ENCODE measurements around the gene TNRC6C. TPM values are rescaled to one million over a fixed set of nuclear protein-coding genes. Genes with fewer than 3 reads are reported as not detected.

TNRC6C gene
- total and polyA plus RNA-seq, 9 of the 15 experiments (the other 6 are each of a cell fraction or from before 2014, with no cell fraction given), result 0.20 to 4.9 (median 2.3) TPM

- TF ChIP-seq ZNF449 (CRISPR knock-in tag; IDR thresholded peaks at IDR 0.05) (no peak), ZFP36 (IDR thresholded peaks at IDR 0.05; ENCODE audit: low read depth, low read length, partially characterized antibody) (no peak), KDM4B (IDR thresholded peaks at IDR 0.05; ENCODE audit: borderline replicate concordance in 2 of 2, low read depth in 1 of 2) (no peak), ZFPM2 (CRISPR knock-in tag; IDR thresholded peaks at IDR 0.05) (no peak), MTA1 (IDR thresholded peaks at IDR 0.05; ENCODE audit: borderline replicate concordance) (peak; percentile 80; the same call in 1 of the 2 replicates), MAFF (IDR thresholded peaks at IDR 0.05; ENCODE audit: low read length) (no peak), MYC (IDR thresholded peaks at IDR 0.05; ENCODE audit: low read depth, low read length) (peak; percentile 92), MYC (CRISPR knock-in tag; IDR thresholded peaks at IDR 0.05; ENCODE audit: borderline replicate concordance, low read depth) (no peak), ZC3H8 (IDR thresholded peaks at IDR 0.05) (no peak), POLR3A (IDR thresholded peaks at IDR 0.05; ENCODE audit: borderline replicate concordance, extremely low read depth, insufficient read depth, insufficient read length) (no peak), ZNF511 (CRISPR knock-in tag; IDR thresholded peaks at IDR 0.05) (no peak), HMGN3 (IDR thresholded peaks at IDR 0.05; ENCODE audit: borderline replicate concordance, extremely low read depth, insufficient read length, low read depth, low read length) (peak; percentile 41), ZNF175 (CRISPR knock-in tag; IDR thresholded peaks at IDR 0.05; ENCODE audit: low read depth) (no peak), GATAD2B (IDR thresholded peaks at IDR 0.05; ENCODE audit: borderline replicate concordance) (peak; percentile 92), GTF2F1 (IDR thresholded peaks at IDR 0.05; ENCODE audit: low read depth, low read length) (no peak), DACH1 (IDR thresholded peaks at IDR 0.05; ENCODE audit: partially characterized antibody) (peak; percentile 42), TFAM (CRISPR knock-in tag; conservative IDR thresholded peaks at IDR 0.05) (no peak), ZNF584 (CRISPR knock-in tag; IDR thresholded peaks at IDR 0.05; ENCODE audit: low read depth) (no peak)
- TF ChIP-seq, protein P1, sequence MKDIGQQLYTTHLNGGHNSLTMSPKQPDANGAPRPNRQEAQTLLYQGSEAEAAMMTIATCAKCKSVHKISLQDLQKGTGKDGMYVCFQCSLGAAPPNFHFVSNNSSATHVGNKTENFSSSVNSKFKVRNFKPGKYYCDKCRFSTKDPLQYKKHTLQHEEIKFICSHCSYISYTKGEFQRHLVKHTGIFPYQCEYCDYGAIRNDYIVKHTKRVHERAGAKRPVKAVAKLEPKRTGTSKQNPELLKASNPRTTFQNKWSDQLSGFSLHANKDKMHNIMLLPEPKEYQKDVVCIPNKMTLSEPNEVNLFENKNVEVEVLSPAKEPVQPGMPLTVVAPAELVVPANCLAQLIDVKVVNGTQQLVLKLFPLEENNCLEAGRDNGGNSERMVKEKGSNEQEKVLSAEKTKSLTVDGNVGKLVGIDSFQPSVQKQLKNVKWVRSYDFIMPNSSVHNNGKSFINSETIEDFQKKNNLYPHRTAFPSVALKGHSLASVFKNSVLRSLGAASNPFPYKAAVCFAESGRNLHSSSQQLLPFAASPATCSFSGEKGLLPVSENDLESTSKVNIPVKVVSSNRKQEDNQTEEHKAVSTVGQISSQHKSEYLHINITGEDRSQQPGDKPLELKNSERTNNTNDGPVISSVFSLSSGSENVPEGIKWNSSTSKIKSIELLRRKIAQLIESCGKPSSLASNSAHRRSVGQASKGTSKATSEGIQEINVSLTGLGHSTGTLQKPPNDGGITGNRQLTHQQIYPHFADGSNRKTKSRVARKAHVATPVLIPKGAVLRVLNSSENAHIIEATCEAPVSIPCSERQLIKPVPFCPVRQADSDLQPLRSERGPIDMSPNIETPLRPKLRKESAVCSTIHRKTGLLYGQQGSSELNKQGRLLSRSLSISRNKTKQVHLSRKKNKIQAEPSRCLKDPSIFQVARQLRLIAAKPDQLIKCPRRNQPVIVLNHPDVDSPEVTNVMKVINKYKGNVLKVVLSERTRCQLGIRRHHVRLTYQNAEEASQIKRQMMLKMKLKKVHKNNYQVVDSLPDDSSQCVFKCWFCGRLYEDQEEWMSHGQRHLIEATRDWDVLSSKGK (CRISPR knock-in tag; IDR thresholded peaks at IDR 0.05), result no peak
- TF ChIP-seq, protein P2, sequence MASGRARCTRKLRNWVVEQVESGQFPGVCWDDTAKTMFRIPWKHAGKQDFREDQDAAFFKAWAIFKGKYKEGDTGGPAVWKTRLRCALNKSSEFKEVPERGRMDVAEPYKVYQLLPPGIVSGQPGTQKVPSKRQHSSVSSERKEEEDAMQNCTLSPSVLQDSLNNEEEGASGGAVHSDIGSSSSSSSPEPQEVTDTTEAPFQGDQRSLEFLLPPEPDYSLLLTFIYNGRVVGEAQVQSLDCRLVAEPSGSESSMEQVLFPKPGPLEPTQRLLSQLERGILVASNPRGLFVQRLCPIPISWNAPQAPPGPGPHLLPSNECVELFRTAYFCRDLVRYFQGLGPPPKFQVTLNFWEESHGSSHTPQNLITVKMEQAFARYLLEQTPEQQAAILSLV (tag; IDR thresholded peaks at IDR 0.05), result no peak
- TF ChIP-seq, protein P3, sequence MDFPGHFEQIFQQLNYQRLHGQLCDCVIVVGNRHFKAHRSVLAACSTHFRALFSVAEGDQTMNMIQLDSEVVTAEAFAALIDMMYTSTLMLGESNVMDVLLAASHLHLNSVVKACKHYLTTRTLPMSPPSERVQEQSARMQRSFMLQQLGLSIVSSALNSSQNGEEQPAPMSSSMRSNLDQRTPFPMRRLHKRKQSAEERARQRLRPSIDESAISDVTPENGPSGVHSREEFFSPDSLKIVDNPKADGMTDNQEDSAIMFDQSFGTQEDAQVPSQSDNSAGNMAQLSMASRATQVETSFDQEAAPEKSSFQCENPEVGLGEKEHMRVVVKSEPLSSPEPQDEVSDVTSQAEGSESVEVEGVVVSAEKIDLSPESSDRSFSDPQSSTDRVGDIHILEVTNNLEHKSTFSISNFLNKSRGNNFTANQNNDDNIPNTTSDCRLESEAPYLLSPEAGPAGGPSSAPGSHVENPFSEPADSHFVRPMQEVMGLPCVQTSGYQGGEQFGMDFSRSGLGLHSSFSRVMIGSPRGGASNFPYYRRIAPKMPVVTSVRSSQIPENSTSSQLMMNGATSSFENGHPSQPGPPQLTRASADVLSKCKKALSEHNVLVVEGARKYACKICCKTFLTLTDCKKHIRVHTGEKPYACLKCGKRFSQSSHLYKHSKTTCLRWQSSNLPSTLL (IDR thresholded peaks at IDR 0.05), result no peak
Observed at GRCh38 chr17:78029697-78030096, 71.2 kb downstream of the TNRC6C start (continued).
